ENCODE measurements around the gene DLGAP3.

- no peak for TF ChIP-seq TCF7L2 (IDR thresholded peaks at IDR 0.05; ENCODE audit: low read depth, low read length)
- TF ChIP-seq EZH2 (conservative IDR thresholded peaks at IDR 0.05; ENCODE audit: low read depth, low read length): no peak
- TF ChIP-seq POLR2A (IDR thresholded peaks at IDR 0.05; ENCODE audit: insufficient read depth in 1 of 2, low read depth in 2 of 2, low read length in 2 of 2): no peak
Observed at GRCh38 chr1:34839526-34840305, 89.7 kb downstream of the DLGAP3 start.

Measured in HepG2 (cell line).